Kidney capillary endothelial cell (primary cell): ENCODE measurements around the gene MARS2.
"Not testable (repeated sequence)": the region's sequence is repeated elsewhere in the genome, so short reads cannot be mapped to it uniquely, and the experiment has no call there.

ENCODE experiments used
- DNase-seq: peaks from one replicate; pipeline ENCODE4 v3.0.0-alpha.2; 2018; ENCODE audit warnings: low spot score

MARS2 gene

GRCh38 chr2:197706839-197707207, 1.7 kb downstream of the MARS2 start:
- no peak for DNase-seq

DNA sequence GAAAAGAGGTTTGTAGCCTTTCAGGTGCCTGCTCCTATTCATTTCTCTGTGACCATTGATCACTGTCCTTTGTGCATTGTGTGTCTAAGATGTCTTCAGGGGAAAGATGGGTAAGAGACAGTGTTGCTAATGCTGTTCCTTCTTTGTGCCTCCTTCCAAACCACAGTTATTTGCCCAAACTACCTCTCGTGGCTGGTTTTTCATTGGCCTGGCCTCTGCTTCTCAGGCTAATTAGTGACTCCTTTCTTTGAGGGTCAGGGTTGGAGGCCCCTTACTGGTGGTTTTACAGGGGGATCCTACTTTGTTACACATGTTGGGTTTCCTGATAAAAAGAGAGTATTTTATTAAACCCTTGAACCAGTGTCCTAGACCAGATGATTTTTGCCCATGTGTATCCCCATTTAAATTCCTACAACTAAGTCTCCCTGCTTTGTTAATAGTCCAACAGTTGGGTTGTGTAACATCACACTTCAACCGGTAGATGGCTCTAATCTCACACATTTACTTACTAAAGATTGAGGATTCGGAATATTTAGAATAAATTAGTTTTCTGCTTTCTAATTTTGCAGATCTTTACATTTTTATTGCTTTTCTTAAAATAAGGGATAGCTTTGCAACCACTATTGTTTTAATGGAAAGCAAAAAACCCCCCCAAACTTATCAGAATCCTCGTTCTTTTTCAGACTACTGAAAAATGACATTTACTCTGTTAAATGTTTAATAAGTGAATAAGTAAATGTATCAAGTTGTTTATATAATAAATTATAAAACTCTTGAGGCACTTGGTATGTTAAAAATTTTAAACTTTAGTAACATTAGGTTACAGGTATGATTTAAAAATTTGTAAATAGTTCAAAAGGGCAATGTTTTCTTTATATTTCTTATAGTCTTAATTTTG, 2.4 kb downstream of the MARS2 start:
- DNase-seq = peak; percentile 56

DNA sequence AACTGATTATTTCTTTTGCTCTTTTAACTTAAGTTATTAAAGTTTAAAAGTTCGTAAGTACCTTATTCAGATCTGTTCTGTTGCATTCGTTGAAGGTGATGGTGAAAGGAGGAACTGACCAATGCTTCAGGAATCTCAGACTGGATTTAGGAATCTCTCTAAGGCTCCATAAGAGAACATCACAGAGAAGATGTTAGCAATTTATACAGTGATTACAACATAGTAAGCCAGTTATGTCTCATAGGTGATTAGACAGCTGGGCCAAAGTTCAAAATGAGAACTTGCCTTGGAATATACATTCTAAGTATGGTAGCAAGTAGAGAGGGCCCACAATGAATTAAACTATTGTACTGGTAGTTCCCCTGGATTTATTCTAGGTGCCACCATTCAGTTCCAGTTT, 3.2 kb downstream of the MARS2 start:
- DNase-seq = peak; percentile 33

DNA sequence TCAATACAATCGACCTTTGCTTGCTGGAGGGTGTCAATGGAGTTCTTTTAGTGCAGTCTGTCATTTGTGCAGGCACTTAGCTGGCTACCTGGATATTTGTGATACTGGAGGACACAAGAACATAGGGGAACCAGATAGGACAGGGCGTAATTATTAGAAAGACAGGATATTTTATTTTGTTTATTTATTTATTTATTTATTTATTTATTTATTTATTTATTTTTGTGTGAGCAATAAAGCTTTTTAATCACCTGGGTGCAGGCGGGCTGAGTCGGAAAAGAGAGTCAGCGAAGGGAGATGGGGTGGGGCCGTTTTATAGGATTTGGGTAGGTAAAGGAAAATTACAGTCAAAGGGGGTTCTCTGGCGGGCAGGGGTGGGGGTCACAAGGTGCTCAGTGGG, 4.0 kb downstream of the MARS2 start:
- not testable (repeated sequence) for DNase-seq

GRCh38 chr2:197710424-197711042, 5.4 kb downstream of the MARS2 start:
- no peak for DNase-seq

- no peak for DNase-seq
Measured at GRCh38 chr2:197711578-197711977, 6.4 kb downstream of the MARS2 start.

DNA sequence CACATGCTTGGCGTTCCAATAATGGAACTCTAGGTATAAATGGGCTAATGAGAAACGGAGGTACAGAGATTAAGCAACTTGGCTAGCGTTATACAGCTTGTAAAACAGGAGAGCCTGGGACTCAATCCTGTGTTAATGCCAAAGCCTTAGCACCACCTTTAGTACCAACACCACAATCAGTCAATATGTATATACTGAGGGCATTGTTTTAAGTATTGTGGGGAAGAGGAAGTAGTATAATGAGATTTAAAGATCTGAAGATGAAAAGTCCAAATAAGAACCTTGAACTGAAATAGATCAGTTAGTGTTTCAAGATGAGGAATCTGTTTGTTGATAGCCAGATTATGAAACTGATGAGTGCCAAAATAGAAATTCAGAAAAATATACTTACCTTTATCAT, 8.1 kb downstream of the MARS2 start:
- no peak for DNase-seq

- no peak for DNase-seq
Measured at GRCh38 chr2:197717863-197718262, 12.7 kb downstream of the MARS2 start.

GRCh38 chr2:197727011-197727410, 21.8 kb downstream of the MARS2 start:
- no peak for DNase-seq

GRCh38 chr2:197728555-197729544, 23.7 kb downstream of the MARS2 start:
- not testable (repeated sequence) for DNase-seq

- DNase-seq = no peak
Measured at GRCh38 chr2:197740200-197740599, 35.0 kb downstream of the MARS2 start.
